Trophoblast cell (in vitro differentiated cells and primary cell): Measurements from ENCODE around the gene CIDEA. TPM values are rescaled to one million over a fixed set of nuclear protein-coding genes. Genes with fewer than 3 reads are reported as not detected.
A peak's percentile ranks its signal among the peaks of the same experiment; 100 is the strongest.
"Not testable (repeated sequence)": the region's sequence is repeated elsewhere in the genome, so short reads cannot be mapped to it uniquely, and the experiment has no call there.

Experiments
- DNase-seq, 2 donors: peaks; one replicate each; pipeline ENCODE4 v3.0.0-alpha.2; 2016
- H2AFZ ChIP-seq: 2 replicates; pipeline ENCODE4 v1.6.1; 2013; ENCODE audit warnings: low read length, moderate library complexity, mild to moderate bottlenecking; ENCODE audit not compliant: insufficient read depth, poor library complexity
- H2AK5ac ChIP-seq: 2 replicates; pipeline ENCODE4 v1.6.1; 2013; ENCODE audit warnings: mild to moderate bottlenecking, low read length
- H2BK120ac ChIP-seq: 2 replicates; pipeline ENCODE4 v1.6.1; 2013; ENCODE audit warnings: low read length, mild to moderate bottlenecking, moderate library complexity; ENCODE audit not compliant: insufficient read depth, poor library complexity
- H2BK12ac ChIP-seq: 2 replicates; pipeline ENCODE4 v1.6.1; 2013; ENCODE audit warnings: mild to moderate bottlenecking, low read length, moderate library complexity
- H2BK5ac ChIP-seq: 2 replicates; pipeline ENCODE4 v1.6.1; 2013; ENCODE audit warnings: low read length, low read depth, moderate library complexity, mild to moderate bottlenecking; ENCODE audit not compliant: poor library complexity
- H3K14ac ChIP-seq: 2 replicates; pipeline ENCODE4 v1.6.1; 2013; ENCODE audit warnings: mild to moderate bottlenecking, low read length
- H3K18ac ChIP-seq: 2 replicates; pipeline ENCODE4 v1.6.1; 2013; ENCODE audit warnings: mild to moderate bottlenecking, low read length
- H3K23ac ChIP-seq: 2 replicates; pipeline ENCODE4 v1.6.1; 2013; ENCODE audit warnings: low read length
- H3K27ac ChIP-seq: 2 replicates; pipeline ENCODE4 v1.5.1; 2013; ENCODE audit warnings: low read depth, mild to moderate bottlenecking, inconsistent platforms, low read length, moderate library complexity
- H3K27me3 ChIP-seq: 2 replicates; pipeline ENCODE4 v1.6.1; 2013; ENCODE audit warnings: inconsistent platforms, mild to moderate bottlenecking, low read length, moderate library complexity; ENCODE audit not compliant: insufficient read depth
- H3K36me3 ChIP-seq, 2 experiments: 1 replicate in 1 of 2; 2 replicates in 1 of 2; pipeline ENCODE4 v1.6.1; 2013; ENCODE audit warnings: low read length in 2 of 2, mild to moderate bottlenecking in 2 of 2, moderate library complexity in 1 of 2; ENCODE audit not compliant: insufficient read depth in 2 of 2, control insufficient read depth in 1 of 2
- H3K4ac ChIP-seq: 2 replicates; pipeline ENCODE4 v1.6.1; 2013; ENCODE audit warnings: low read depth, mild to moderate bottlenecking, low read length, moderate library complexity
- H3K4me1 ChIP-seq, 2 experiments: 1 replicate in 1 of 2; 2 replicates in 1 of 2; pipeline ENCODE4 v1.6.1; 2013; ENCODE audit warnings: low read length in 2 of 2, mild to moderate bottlenecking in 2 of 2, moderate library complexity in 1 of 2; ENCODE audit not compliant: insufficient read depth in 2 of 2, control insufficient read depth in 1 of 2
- H3K4me2 ChIP-seq: 2 replicates; pipeline ENCODE4 v1.6.1; 2013; ENCODE audit warnings: inconsistent platforms, mild to moderate bottlenecking, low read length, moderate library complexity
- H3K4me3 ChIP-seq: 2 replicates; pipeline ENCODE4 v1.5.1; 2013; ENCODE audit warnings: mild to moderate bottlenecking, low read depth, low read length, inconsistent platforms
- H3K79me1 ChIP-seq: one replicate; pipeline ENCODE4 v1.6.1; 2013; ENCODE audit warnings: low read length
- H3K79me2 ChIP-seq: 2 replicates; pipeline ENCODE4 v1.6.1; 2013; ENCODE audit warnings: low read length, mild to moderate bottlenecking; ENCODE audit not compliant: control insufficient read depth, insufficient read depth, poor library complexity
- H3K9ac ChIP-seq: 2 replicates; pipeline ENCODE4 v1.6.1; 2013; ENCODE audit warnings: mild to moderate bottlenecking, low read length
- H3K9me3 ChIP-seq: 2 replicates; pipeline ENCODE4 v1.6.1; 2013; ENCODE audit warnings: low read depth, mild to moderate bottlenecking, control low read depth, inconsistent platforms, low read length; ENCODE audit not compliant: insufficient read depth
- H4K12ac ChIP-seq: 2 replicates; pipeline ENCODE4 v1.6.1; 2013; ENCODE audit warnings: low read depth, mild to moderate bottlenecking, low read length, moderate library complexity
- H4K8ac ChIP-seq: 2 replicates; pipeline ENCODE4 v1.6.1; 2013; ENCODE audit warnings: low read depth, mild to moderate bottlenecking, low read length, moderate library complexity
- H4K91ac ChIP-seq: one replicate; pipeline ENCODE4 v1.6.1; 2013; ENCODE audit warnings: low read depth, mild to moderate bottlenecking, low read length, moderate library complexity
- WGBS: extraction: QIAGEN DNeasy Blood & Tissue Kit; methylation state at CpG from one replicate; pipeline ENCODE4 v1.1.7; 2013; ENCODE audit warnings: missing lambda C conversion rate; ENCODE audit not compliant: insufficient read length, insufficient coverage; ENCODE audit errors: extremely low coverage; 5-methylcytosine and 5-hydroxymethylcytosine counted together
- polyA plus RNA-seq: library from polyadenylated mRNA; stranded (reverse); fragments of 200-250 nt; gene quantifications from 2 replicates; pipeline ENCODE4 v1.2.3, GENCODE V29; 2013

Gene CIDEA, protein sequence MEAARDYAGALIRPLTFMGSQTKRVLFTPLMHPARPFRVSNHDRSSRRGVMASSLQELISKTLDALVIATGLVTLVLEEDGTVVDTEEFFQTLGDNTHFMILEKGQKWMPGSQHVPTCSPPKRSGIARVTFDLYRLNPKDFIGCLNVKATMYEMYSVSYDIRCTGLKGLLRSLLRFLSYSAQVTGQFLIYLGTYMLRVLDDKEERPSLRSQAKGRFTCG
- polyA plus RNA-seq = not detected in 2 replicates

GRCh38 chr18:12254136-12254819, at the start of gene CIDEA:
Gene CIDEA, plus strand, starts transcription at chr18:12254361. Its CDS starts 23 bp downstream, at chr18:12254384.
- Histone ChIP-seq H3K4me3 (peak within 1 kb of the TSS; percentile 10), H3K79me2 (no peaks in the 10 kb centered on the region), H2AK5ac (no peak within 1 kb of the TSS), H4K91ac (no peak within 1 kb of the TSS), H3K23ac (no peak within 1 kb of the TSS), H3K27ac (no peak within 1 kb of the TSS), H2BK120ac (no peak within 1 kb of the TSS), H2BK12ac (no peak within 1 kb of the TSS), H3K14ac (no peak within 1 kb of the TSS), H3K79me1 (no peaks in the 10 kb centered on the region), H3K4me2 (peak within 1 kb of the TSS; percentile 57), H4K12ac (no peak within 1 kb of the TSS), H3K4ac (no peak within 1 kb of the TSS), H4K8ac (no peak within 1 kb of the TSS), H3K4me1 (peaks cover 11 to 17% of the 10 kb centered on the region in 2 experiments), H2BK5ac (no peak within 1 kb of the TSS), H3K27me3 (peaks cover 24% of the 10 kb centered on the region), H3K36me3 (no peaks in the 10 kb centered on the region), H2AFZ (peak within 1 kb of the TSS; percentile 40), H3K18ac (no peak within 1 kb of the TSS), H3K9me3 (peaks cover 2% of the 10 kb centered on the region), H3K9ac (no peak within 1 kb of the TSS)
- no peak for DNase-seq
- no CpG with 5 or more reads among the region's 69 CpGs for WGBS

DNA sequence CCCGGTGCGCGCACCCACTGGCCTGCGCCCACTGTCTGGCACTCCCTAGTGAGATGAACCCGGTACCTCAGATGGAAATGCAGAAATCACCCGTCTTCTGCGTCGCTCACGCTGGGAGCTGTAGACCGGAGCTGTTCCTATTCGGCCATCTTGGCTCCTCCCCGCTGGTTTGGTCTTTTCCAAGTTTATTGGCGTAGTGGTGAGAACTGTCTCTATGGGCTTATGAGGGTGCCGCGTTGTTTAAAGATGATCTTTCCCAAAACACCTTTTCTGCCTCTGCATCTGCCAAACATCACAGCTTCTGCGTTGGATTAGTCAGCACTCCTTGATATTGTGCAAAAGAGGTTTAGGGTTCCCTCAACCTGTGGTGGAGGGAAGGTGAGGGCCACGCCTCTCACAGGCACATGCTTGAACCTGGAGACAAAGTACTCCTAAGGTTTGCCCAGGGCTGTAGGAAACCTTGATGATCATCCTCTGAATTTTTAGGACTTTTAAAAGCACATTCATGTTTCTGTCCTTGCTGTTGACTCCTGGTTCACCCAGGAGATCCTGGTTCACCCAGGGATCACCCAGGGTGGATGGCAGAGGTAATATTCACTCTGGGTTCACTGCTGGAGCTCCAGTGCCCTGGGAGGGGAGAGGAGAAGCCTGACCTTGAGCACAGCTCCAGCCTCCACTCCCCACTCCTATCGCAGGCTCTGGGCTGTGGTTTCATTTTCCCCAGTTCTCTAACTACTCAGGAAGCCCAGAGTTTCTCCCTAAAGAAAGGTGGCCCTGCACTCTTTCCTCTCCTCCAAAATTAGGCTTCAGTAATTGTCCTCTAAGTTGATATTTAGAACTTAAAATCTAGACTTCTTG, 45.6 kb upstream of the CIDEA start:
- H2BK12ac ChIP-seq, H3K27me3 ChIP-seq, H3K79me2 ChIP-seq, H2BK120ac ChIP-seq, H3K9ac ChIP-seq, H3K14ac ChIP-seq, H3K18ac ChIP-seq, H3K4ac ChIP-seq, H2AFZ ChIP-seq, H3K4me1 ChIP-seq, H2AK5ac ChIP-seq, H4K8ac ChIP-seq, H4K12ac ChIP-seq, H3K36me3 ChIP-seq, H3K4me2 ChIP-seq, H3K9me3 ChIP-seq, H3K4me3 ChIP-seq, H3K79me1 ChIP-seq, H3K23ac ChIP-seq, H4K91ac ChIP-seq, H2BK5ac ChIP-seq, H3K27ac ChIP-seq: not testable (repeated sequence)
- DNase-seq = peak in 1 of 2 donors; percentile 15
- WGBS = no CpG with 5 or more reads among the region's 18 CpGs

DNA sequence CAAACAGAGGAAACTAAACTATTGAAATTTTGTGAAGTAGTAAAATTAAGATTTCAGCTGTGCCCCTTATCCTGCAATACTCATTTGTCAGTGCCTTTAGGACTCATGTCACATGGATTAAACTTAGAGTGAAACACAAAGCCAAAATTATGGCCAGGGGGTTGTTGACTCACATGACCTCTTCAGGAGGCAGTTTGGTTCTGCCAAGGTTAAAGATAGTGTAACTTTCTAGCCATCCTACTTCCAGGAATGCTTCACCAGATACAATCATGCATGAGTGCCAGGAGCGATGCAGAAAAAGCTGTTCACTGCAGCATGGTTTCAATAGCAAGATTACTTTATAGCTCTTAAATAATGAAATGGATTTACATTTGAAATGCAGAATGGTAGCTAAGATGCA, 41.9 kb upstream of the CIDEA start:
- not testable (repeated sequence) for H3K4me2 ChIP-seq, H3K4me3 ChIP-seq, H3K27ac ChIP-seq, H3K36me3 ChIP-seq, H3K9me3 ChIP-seq, H2BK120ac ChIP-seq, H3K9ac ChIP-seq, H3K18ac ChIP-seq, H3K79me2 ChIP-seq, H3K27me3 ChIP-seq, H4K91ac ChIP-seq, H3K23ac ChIP-seq, H4K8ac ChIP-seq, H2AFZ ChIP-seq, H3K14ac ChIP-seq, H2BK12ac ChIP-seq, H3K4ac ChIP-seq, DNase-seq, H3K79me1 ChIP-seq, H3K4me1 ChIP-seq, H2AK5ac ChIP-seq, H2BK5ac ChIP-seq, H4K12ac ChIP-seq
- no CpG with 5 or more reads among the region's 1 CpG for WGBS

DNA sequence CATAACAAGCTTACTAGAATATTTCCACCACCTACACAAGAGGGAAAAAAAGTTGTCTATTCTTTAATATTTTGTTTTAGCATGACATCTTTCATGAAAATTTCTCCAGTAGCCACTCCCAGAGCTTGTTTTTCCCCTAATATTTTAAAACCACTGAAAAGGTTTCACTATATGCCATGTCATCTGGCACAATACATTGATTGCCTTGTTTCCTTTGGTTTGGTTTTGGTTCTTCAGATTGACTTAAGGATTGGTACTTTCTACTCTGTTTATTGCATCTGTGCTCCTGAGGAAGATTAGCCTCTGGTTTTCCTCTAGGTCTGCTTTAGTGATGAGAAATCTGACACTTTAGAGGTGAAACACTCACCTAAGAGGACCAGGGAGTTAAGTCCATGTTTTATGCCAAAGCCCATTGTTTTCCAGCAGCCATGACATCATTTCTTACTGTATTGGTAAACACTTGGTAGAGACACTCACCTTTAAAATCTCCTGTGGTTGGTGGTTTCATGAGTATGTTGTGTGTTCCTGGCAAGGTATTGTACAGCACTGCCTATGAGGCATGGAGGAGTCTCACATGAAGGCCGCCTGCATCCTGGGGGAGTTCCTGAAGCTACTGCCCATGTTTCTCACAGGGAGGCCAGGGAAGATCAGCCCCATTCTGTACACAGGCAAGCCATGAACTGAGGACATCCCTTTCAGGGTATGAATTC, 39.7 kb upstream of the CIDEA start:
- not testable (repeated sequence) for H2BK120ac ChIP-seq, H2BK5ac ChIP-seq, H3K27me3 ChIP-seq, H3K4me1 ChIP-seq, H2AK5ac ChIP-seq, H3K9ac ChIP-seq, H3K4me2 ChIP-seq, H3K36me3 ChIP-seq, H3K27ac ChIP-seq, H2AFZ ChIP-seq, H3K4ac ChIP-seq, H3K4me3 ChIP-seq, DNase-seq, H3K14ac ChIP-seq, H3K18ac ChIP-seq, H4K12ac ChIP-seq, H3K23ac ChIP-seq, H4K8ac ChIP-seq, H4K91ac ChIP-seq, H2BK12ac ChIP-seq, H3K79me1 ChIP-seq, H3K79me2 ChIP-seq, H3K9me3 ChIP-seq
- no CpG with 5 or more reads among the region's 1 CpG for WGBS
